K562 (cell line): Measurements from ENCODE around the gene TAF1D. TPM values are rescaled to one million over a fixed set of nuclear protein-coding genes. Genes with fewer than 3 reads are reported as not detected.

Experiments used
- ATF3 ChIP-seq, 2 experiments: fragments of 450-650 bp in 1 of 2; sonication (generic) in 1 of 2; formaldehyde crosslinking in 1 of 2; IDR thresholded peaks in 1 of 2; conservative IDR thresholded peaks in 1 of 2; 2 replicates each; pipeline versions ENCODE4 v1.6.1 to v1.8.1; 2016 to 2023; ENCODE audit warnings: mild to moderate bottlenecking in 2 of 2, moderate library complexity in 2 of 2, inconsistent platforms in 1 of 2, missing genetic modification reagents in 1 of 2
- CBX2 ChIP-seq: fragments of 200-600 bp; sonication (generic); IDR thresholded peaks from one replicate; pipeline ENCODE4 v1.6.1; 2012; ENCODE audit warnings: mild to moderate bottlenecking, low read length, inconsistent platforms; ENCODE audit not compliant: insufficient read depth, poor library complexity, severe bottlenecking
- CSDE1 ChIP-seq, 2 experiments: fragments of 450-650 bp; IDR thresholded peaks; 2 replicates each; pipeline ENCODE4 v1.6.1; 2016; ENCODE audit warnings: mild to moderate bottlenecking in 1 of 2
- E2F6 ChIP-seq, 2 experiments: IDR thresholded peaks; 2 replicates each; pipeline ENCODE4 v1.6.1; 2011; ENCODE audit warnings: borderline replicate concordance in 1 of 2, control low read depth in 1 of 2, low read depth in 1 of 2, low read length in 1 of 2, mild to moderate bottlenecking in 1 of 2, mixed read lengths in 1 of 2, moderate library complexity in 1 of 2; ENCODE audit not compliant: insufficient read depth in 1 of 2, insufficient read length in 1 of 2, poor library complexity in 1 of 2, severe bottlenecking in 1 of 2; ENCODE audit errors: extremely low read depth in 1 of 2
- EP300 ChIP-seq: IDR thresholded peaks from 2 replicates; pipeline ENCODE4 v1.6.1; 2012; ENCODE audit warnings: low read length, improper control_type of control experiment
- FOXK2 ChIP-seq, 2 experiments: fragments of 450-650 bp; IDR thresholded peaks in 1 of 2; conservative IDR thresholded peaks in 1 of 2; 2 replicates each; pipeline ENCODE4 v1.6.1; 2016; ENCODE audit warnings: low read depth in 2 of 2, mild to moderate bottlenecking in 1 of 2
- FOXM1 ChIP-seq, 2 experiments: fragments of 450-650 bp in 1 of 2; sonication (generic) in 1 of 2; formaldehyde crosslinking in 1 of 2; IDR thresholded peaks; 2 replicates each; pipeline versions ENCODE4 v1.6.1 to v1.9.0; 2017 to 2022; ENCODE audit warnings: low read depth in 2 of 2, mild to moderate bottlenecking in 2 of 2, missing genetic modification reagents in 1 of 2, moderate library complexity in 1 of 2
- FOXP1 ChIP-seq: sonication (generic); formaldehyde crosslinking; IDR thresholded peaks from 2 replicates; pipeline ENCODE4 v1.8.0; 2022; ENCODE audit warnings: mild to moderate bottlenecking, missing genetic modification reagents
- HDAC8 ChIP-seq: fragments of 450-650 bp; IDR thresholded peaks from 2 replicates; pipeline ENCODE4 v1.6.1; 2016; ENCODE audit warnings: mild to moderate bottlenecking, missing genetic modification characterization, moderate library complexity, missing compliant biosample characterization
- MTA1 ChIP-seq: fragments of 450-650 bp; IDR thresholded peaks from 2 replicates; pipeline ENCODE4 v1.6.1; 2017; ENCODE audit warnings: borderline replicate concordance
- NCOA6 ChIP-seq: fragments of 450-650 bp; IDR thresholded peaks from 2 replicates; pipeline ENCODE4 v1.6.1; 2017; ENCODE audit warnings: mild to moderate bottlenecking
- PATZ1 ChIP-seq: fragments of 250-450 bp; sonication (Bioruptor Pico); IDR thresholded peaks from 2 replicates; pipeline ENCODE4 v1.5.0; 2020; ENCODE audit warnings: mild to moderate bottlenecking, borderline replicate concordance
- PML ChIP-seq: IDR thresholded peaks from 2 replicates; pipeline ENCODE4 v1.6.1; 2012; ENCODE audit warnings: low read length, inconsistent platforms
- POLR2AphosphoS5 ChIP-seq: IDR thresholded peaks from 2 replicates; pipeline ENCODE4 v1.6.1; 2011; ENCODE audit warnings: mild to moderate bottlenecking, low read depth, low read length, moderate library complexity; ENCODE audit not compliant: control insufficient read depth, insufficient read depth
- POLR2H ChIP-seq: IDR thresholded peaks from 2 replicates; pipeline ENCODE4 v1.6.1; 2016; ENCODE audit warnings: missing genetic modification characterization, low read depth, mild to moderate bottlenecking, control low read depth, missing compliant biosample characterization, moderate library complexity
- RCOR1 ChIP-seq, 2 experiments: IDR thresholded peaks; 2 replicates each; pipeline ENCODE4 v1.6.1; 2012; ENCODE audit warnings: low read depth in 2 of 2, low read length in 2 of 2, borderline replicate concordance in 1 of 2, improper control_type of control experiment in 1 of 2
- TCF3 ChIP-seq: sonication (generic); formaldehyde crosslinking; IDR thresholded peaks from 2 replicates; pipeline ENCODE4 v1.4.0; 2020; ENCODE audit warnings: mild to moderate bottlenecking, missing genetic modification reagents
- ZBTB11 ChIP-seq, 3 experiments: fragments of 200-800 bp in 1 of 3; fragments of 250-450 bp in 1 of 3; fragments of 450-650 bp in 1 of 3; sonication (Bioruptor Pico) in 1 of 3; sonication (Bioruptor generic) in 1 of 3; formaldehyde crosslinking in 1 of 3; IDR thresholded peaks; 2 replicates each; pipeline versions ENCODE4 v1.6.1 to v1.8.0; 2016 to 2022; ENCODE audit warnings: mild to moderate bottlenecking in 2 of 3, missing genetic modification characterization in 2 of 3, missing compliant biosample characterization in 1 of 3, moderate library complexity in 1 of 3
- polyA plus RNA-seq, 8 experiments: library from polyadenylated mRNA; depleted of rRNA in 4 of 8; stranded (reverse) in 5 of 8; unstranded in 3 of 8; fragments of >200 nt; fragmentation: Nextera tagmentation in 2 of 8; fragmentation: Illumina TruSeq in 1 of 8; extraction: Ambion mirVana in 2 of 8; extraction: Trizol in 1 of 8; gene quantifications; 2 replicates each; pipeline versions ENCODE4 v1.2.1 to v1.2.3, GENCODE V29; 2011 to 2014; ENCODE audit warnings: inconsistent platforms in 1 of 8, missing spikeins in 1 of 8
- total RNA-seq, 7 experiments: library from RNA; depleted of rRNA in 6 of 7; stranded (reverse); fragments of >200 nt in 6 of 7; fragmentation: Illumina TruSeq in 2 of 7; extraction: Trizol in 2 of 7; gene quantifications; 2 replicates each; pipeline versions ENCODE4 v1.2.1 to v1.2.3, GENCODE V29; 2011 to 2021; ENCODE audit warnings: low replicate concordance in 1 of 7

Gene TAF1D
- total and polyA plus RNA-seq, 9 of the 15 experiments (the other 6 are each of a cell fraction or from before 2014, with no cell fraction given): 122 to 347 (median 250) TPM

- peak in 1 of 3 experiments; percentile 89; a peak in 2 of 6 replicates for TF ChIP-seq ZBTB11 (CRISPR knock-in tag; IDR thresholded peaks at IDR 0.05)
- TF ChIP-seq FOXP1 (CRISPR knock-in tag): no peak
- TF ChIP-seq RCOR1 (IDR thresholded peaks at IDR 0.05; ENCODE audit: borderline replicate concordance in 1 of 2, low read depth in 2 of 2, low read length in 2 of 2): peak in 1 of 2 experiments; percentile 94; a peak in 2 of 4 replicates
- TF ChIP-seq NCOA6: 0 out of 2 replicates have a peak, but pooled peaks have one; percentile 18
- peak; percentile 92 for TF ChIP-seq ATF3 (IDR thresholded peaks at IDR 0.05)
- peak; percentile 52; the same call in 1 of the 2 replicates for TF ChIP-seq ATF3 (CRISPR knock-in tag; conservative IDR thresholded peaks at IDR 0.05)
- TF ChIP-seq FOXK2 (conservative IDR thresholded peaks at IDR 0.05 in 1 of 2, IDR thresholded peaks at IDR 0.05 in 1 of 2; ENCODE audit: low read depth in 2 of 2): peak; percentile 85 to 87
- peak; percentile 89; the same call in 1 of the 2 replicates for TF ChIP-seq PML
- TF ChIP-seq CSDE1 (IDR thresholded peaks at IDR 0.05): no peak
- peak; percentile 34; the same call in 1 of the 2 replicates for TF ChIP-seq HDAC8 (tag)
- peak; percentile 84 for TF ChIP-seq POLR2AphosphoS5
- peak; percentile 96 for TF ChIP-seq TCF3 (CRISPR knock-in tag)
- peak; percentile 86 for TF ChIP-seq FOXM1 (IDR thresholded peaks at IDR 0.05; ENCODE audit: low read depth)
- TF ChIP-seq FOXM1 (CRISPR knock-in tag; IDR thresholded peaks at IDR 0.05; ENCODE audit: low read depth): no peak
- no peak for TF ChIP-seq CBX2
- no peak for TF ChIP-seq PATZ1 (CRISPR knock-in tag)
- peak; percentile 99 for TF ChIP-seq EP300
- no peak for TF ChIP-seq E2F6 (IDR thresholded peaks at IDR 0.05; ENCODE audit: borderline replicate concordance in 1 of 2, extremely low read depth in 1 of 2, insufficient read depth in 1 of 2, insufficient read length in 1 of 2, low read depth in 1 of 2, low read length in 1 of 2, poor library complexity in 1 of 2, severe bottlenecking in 1 of 2)
- TF ChIP-seq MTA1: peak; percentile 90; the same call in 1 of the 2 replicates
- peak; percentile 63 for TF ChIP-seq POLR2H
These were observed 23.2 kb downstream of the TAF1D start (continued) for GRCh38 chr11:93718057-93718563.
